Neural crest cell (in vitro differentiated cells): ENCODE results near the gene FSTL3. TPM values are rescaled to one million over a fixed set of nuclear protein-coding genes. Genes with fewer than 3 reads are reported as not detected.

Experiments
- DNase-seq: peaks from one replicate; pipeline ENCODE4 v3.0.0; 2021; ENCODE audit warnings: low read depth, mixed read lengths, low spot score
- H3K27ac Mint-ChIP-seq: one replicate; pipeline ENCODE4 v1.8.0; 2021; ENCODE audit warnings: mild to moderate bottlenecking, mixed read lengths; ENCODE audit not compliant: unreplicated experiment
- H3K27me3 Mint-ChIP-seq: 2 replicates; pipeline ENCODE4 v1.8.0; 2021; ENCODE audit warnings: low read depth, mild to moderate bottlenecking, mixed read lengths
- H3K36me3 Mint-ChIP-seq: 2 replicates; pipeline ENCODE4 v1.8.0; 2021; ENCODE audit warnings: low read depth, mild to moderate bottlenecking, mixed read lengths
- H3K4me1 Mint-ChIP-seq: 2 replicates; pipeline ENCODE4 v1.8.0; 2021; ENCODE audit warnings: mixed read lengths
- H3K4me3 Mint-ChIP-seq: one replicate; pipeline ENCODE4 v1.8.0; 2021; ENCODE audit warnings: mild to moderate bottlenecking, mixed read lengths
- H3K9me3 Mint-ChIP-seq: 2 replicates; pipeline ENCODE4 v1.8.0; 2021; ENCODE audit warnings: mixed read lengths
- CTCF ChIP-seq: fragments of 200-600 bp; sonication (generic); conservative IDR thresholded peaks from 2 replicates; pipeline ENCODE4 v1.5.0; 2021; ENCODE audit warnings: antibody characterized with exemption, mild to moderate bottlenecking
- total RNA-seq: library from RNA; stranded (reverse); gene quantifications from 2 replicates; pipeline ENCODE4 v1.2.1, GENCODE V29; 2021

The FSTL3 gene
- total RNA-seq, 1 donor from 2014 or later: 8.9 TPM

GRCh38 chr19:703329-703650, 27.1 kb downstream of the FSTL3 start:
- Mint-ChIP-seq H3K27ac (no peak overlapping the region), H3K4me3 (peak overlapping the region; percentile 65)
- no peak for DNase-seq

DNA sequence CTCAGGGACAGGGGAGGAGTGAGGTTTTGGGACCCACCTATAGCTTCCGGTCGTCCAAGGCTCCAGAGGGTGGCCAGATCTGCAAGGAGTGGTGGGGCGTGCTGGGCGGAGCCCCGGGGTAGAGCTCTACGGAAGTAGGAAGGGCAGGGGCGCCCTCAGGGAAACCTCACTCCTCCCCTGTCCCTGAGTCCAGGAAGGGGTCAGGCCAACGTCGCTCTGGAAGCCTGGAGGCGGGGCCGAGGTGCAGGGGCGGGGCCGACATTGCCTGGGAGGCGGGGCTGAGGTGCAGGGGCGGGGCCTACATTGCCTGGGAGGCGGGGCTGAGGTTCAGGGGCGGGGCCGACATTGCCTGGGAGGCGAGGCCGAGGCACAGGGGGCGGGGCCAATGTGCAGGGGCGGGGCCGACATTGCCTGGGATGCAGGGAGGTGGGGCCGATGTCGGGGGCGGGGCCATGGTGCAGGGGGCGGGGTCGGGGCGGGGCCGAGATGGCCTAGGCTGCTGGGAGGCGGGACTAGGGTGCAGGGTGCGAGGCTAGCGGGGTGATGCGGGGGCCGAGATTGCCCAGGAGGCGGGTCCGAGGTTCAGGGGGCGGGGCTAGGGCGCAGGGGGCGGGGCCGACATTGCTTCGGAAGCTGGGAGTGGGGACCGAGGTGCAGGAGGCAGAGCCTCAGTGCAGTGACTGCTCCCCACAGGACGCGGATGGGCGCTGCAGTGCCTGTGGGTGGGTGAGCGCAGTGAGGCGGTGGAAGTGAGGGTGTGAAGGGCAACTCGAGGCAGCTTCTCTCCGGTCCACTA, 27.7 kb downstream of the FSTL3 start:
- no peak overlapping the region for H3K27ac Mint-ChIP-seq

More at GRCh38 chr19:703329-703650, 27.1 kb downstream of the FSTL3 start:
- no peaks in the 10 kb centered on the region for H3K9me3 Mint-ChIP-seq
- peaks cover 13% of the 10 kb centered on the region for H3K27me3 Mint-ChIP-seq
- TF ChIP-seq CTCF: no peak
- no peaks in the 10 kb centered on the region for H3K36me3 Mint-ChIP-seq
- no peaks in the 10 kb centered on the region for H3K4me1 Mint-ChIP-seq

DNA sequence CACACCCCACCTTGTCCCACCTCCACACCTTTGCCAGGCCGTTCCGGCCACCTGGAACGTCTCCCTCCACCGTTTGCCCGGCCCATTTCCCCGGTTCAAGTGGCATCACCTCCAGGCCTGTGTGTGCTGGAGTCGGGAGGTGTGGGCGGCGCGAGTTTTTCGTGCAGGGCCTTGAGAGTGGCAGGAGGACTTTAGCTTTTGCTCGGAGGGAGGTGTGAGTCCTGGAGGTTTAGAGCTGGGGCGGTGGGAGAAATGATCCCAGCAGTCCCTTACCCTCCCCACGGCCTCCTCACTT, 28.2 kb downstream of the FSTL3 start:
- Mint-ChIP-seq H3K27ac (no peak overlapping the region), H3K36me3 (no peaks in the 10 kb centered on the region), H3K27me3 (peaks cover 13% of the 10 kb centered on the region), H3K4me3 (no peak overlapping the region), H3K9me3 (no peaks in the 10 kb centered on the region), H3K4me1 (no peaks in the 10 kb centered on the region)
- no peak for TF ChIP-seq CTCF
- no peak for DNase-seq

More for the DNA sequence above, 27.7 kb downstream of the FSTL3 start:
- Mint-ChIP-seq H3K4me3 (no peak overlapping the region), H3K27me3 (peaks cover 13% of the 10 kb centered on the region), H3K36me3 (no peaks in the 10 kb centered on the region), H3K9me3 (no peaks in the 10 kb centered on the region), H3K4me1 (no peaks in the 10 kb centered on the region)
- DNase-seq: peak; percentile 72
- TF ChIP-seq CTCF: no peak

GRCh38 chr19:708154-709143, 32.3 kb downstream of the FSTL3 start, which contains the start of gene PALM:
Gene PALM, plus strand, starts transcription at chr19:708935. Its CDS starts 212 bp downstream, at chr19:709147.
- Mint-ChIP-seq H3K9me3 (no peaks in the 10 kb centered on the region), H3K4me1 (peaks cover 10% of the 10 kb centered on the region), H3K36me3 (no peaks in the 10 kb centered on the region), H3K27ac (no peak within 1 kb of the TSS), H3K27me3 (peaks cover 5% of the 10 kb centered on the region), H3K4me3 (peak within 1 kb of the TSS; percentile 73)
- DNase-seq: peak; percentile 47
- TF ChIP-seq CTCF: peak; percentile 37

GRCh38 chr19:709196-709964, 33.2 kb downstream of the FSTL3 start:
- DNase-seq: no peak
- Mint-ChIP-seq H3K4me1 (peaks cover 10% of the 10 kb centered on the region), H3K4me3 (peak overlapping the region; percentile 66), H3K9me3 (no peaks in the 10 kb centered on the region), H3K27me3 (peaks cover 3% of the 10 kb centered on the region), H3K36me3 (no peaks in the 10 kb centered on the region), H3K27ac (no peak overlapping the region)
- TF ChIP-seq CTCF: no peak
